Neural crest cell (in vitro differentiated cells): ENCODE measurements around the gene GNB5. TPM values are rescaled to one million over a fixed set of nuclear protein-coding genes. Genes with fewer than 3 reads are reported as not detected.
A peak's percentile ranks its signal among the peaks of the same experiment; 100 is the strongest.

Experiments used
- DNase-seq: peaks from one replicate; pipeline ENCODE4 v3.0.0; 2021; ENCODE audit warnings: low read depth, mixed read lengths, low spot score
- H3K27ac Mint-ChIP-seq: one replicate; pipeline ENCODE4 v1.8.0; 2021; ENCODE audit warnings: mild to moderate bottlenecking, mixed read lengths; ENCODE audit not compliant: unreplicated experiment
- H3K27me3 Mint-ChIP-seq: 2 replicates; pipeline ENCODE4 v1.8.0; 2021; ENCODE audit warnings: low read depth, mild to moderate bottlenecking, mixed read lengths
- H3K36me3 Mint-ChIP-seq: 2 replicates; pipeline ENCODE4 v1.8.0; 2021; ENCODE audit warnings: low read depth, mild to moderate bottlenecking, mixed read lengths
- H3K4me1 Mint-ChIP-seq: 2 replicates; pipeline ENCODE4 v1.8.0; 2021; ENCODE audit warnings: mixed read lengths
- H3K4me3 Mint-ChIP-seq: one replicate; pipeline ENCODE4 v1.8.0; 2021; ENCODE audit warnings: mild to moderate bottlenecking, mixed read lengths
- H3K9me3 Mint-ChIP-seq: 2 replicates; pipeline ENCODE4 v1.8.0; 2021; ENCODE audit warnings: mixed read lengths
- total RNA-seq: library from RNA; stranded (reverse); gene quantifications from 2 replicates; pipeline ENCODE4 v1.2.1, GENCODE V29; 2021
- TF ChIP-seq, protein P1 (sequence below): fragments of 200-600 bp; sonication (generic); conservative IDR thresholded peaks from 2 replicates; pipeline ENCODE4 v1.5.0; 2021; ENCODE audit warnings: antibody characterized with exemption, mild to moderate bottlenecking

GNB5 gene
- total RNA-seq, 1 donor from 2014 or later: 16.7 TPM

DNA sequence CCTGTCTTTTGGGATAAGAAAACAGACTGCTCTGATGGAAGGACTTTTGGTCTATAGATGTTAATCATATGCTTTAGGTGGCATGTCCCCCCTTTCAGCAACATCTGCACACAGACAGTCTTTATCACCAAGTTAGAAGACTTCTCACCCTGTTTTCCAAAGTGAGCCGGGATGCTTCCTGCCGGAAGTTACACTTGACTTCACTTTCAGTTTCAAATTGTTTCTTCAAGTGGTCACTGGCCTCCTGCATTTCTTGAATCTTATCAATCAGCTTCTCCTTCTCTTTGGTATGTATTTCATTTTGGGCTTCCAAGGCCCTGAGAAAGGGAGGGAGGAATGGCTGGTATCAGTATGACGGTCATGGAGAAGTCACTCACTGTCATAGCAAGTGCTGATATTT lies 27.2 kb upstream of the GNB5 start:
- peaks cover 10% of the 10 kb centered on the region for H3K4me1 Mint-ChIP-seq

DNA sequence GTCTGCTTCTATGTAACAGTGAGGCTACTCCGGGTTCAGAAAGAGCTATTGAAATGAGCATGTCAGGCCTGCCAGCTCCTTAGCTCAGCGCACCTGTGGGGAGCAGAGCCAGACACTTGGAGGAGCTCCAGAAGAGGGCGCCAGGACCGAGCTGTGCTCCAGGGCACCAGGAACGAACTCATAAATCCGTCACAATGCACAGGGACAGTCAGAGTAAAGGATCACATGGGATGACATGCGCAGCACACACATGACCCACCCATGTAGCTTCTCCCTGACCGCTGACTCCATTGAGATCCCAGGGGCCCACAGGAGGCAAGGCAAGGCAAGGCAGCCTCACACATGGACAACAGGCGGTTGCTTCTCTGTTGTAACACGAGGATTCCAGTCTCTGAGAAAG lies 26.0 kb upstream of the GNB5 start:
- H3K27ac Mint-ChIP-seq: no peak overlapping the region
- H3K36me3 Mint-ChIP-seq: peaks cover 3% of the 10 kb centered on the region
- H3K9me3 Mint-ChIP-seq: no peaks in the 10 kb centered on the region
- H3K4me1 Mint-ChIP-seq: peaks cover 11% of the 10 kb centered on the region
- no peak for DNase-seq
- no peak overlapping the region for H3K4me3 Mint-ChIP-seq
- TF ChIP-seq, protein P1, sequence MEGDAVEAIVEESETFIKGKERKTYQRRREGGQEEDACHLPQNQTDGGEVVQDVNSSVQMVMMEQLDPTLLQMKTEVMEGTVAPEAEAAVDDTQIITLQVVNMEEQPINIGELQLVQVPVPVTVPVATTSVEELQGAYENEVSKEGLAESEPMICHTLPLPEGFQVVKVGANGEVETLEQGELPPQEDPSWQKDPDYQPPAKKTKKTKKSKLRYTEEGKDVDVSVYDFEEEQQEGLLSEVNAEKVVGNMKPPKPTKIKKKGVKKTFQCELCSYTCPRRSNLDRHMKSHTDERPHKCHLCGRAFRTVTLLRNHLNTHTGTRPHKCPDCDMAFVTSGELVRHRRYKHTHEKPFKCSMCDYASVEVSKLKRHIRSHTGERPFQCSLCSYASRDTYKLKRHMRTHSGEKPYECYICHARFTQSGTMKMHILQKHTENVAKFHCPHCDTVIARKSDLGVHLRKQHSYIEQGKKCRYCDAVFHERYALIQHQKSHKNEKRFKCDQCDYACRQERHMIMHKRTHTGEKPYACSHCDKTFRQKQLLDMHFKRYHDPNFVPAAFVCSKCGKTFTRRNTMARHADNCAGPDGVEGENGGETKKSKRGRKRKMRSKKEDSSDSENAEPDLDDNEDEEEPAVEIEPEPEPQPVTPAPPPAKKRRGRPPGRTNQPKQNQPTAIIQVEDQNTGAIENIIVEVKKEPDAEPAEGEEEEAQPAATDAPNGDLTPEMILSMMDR: peak; percentile 29
- H3K27me3 Mint-ChIP-seq: no peaks in the 10 kb centered on the region

More for the DNA sequence above, 27.2 kb upstream of the GNB5 start:
- no peak for DNase-seq
- Mint-ChIP-seq H3K27me3 (no peaks in the 10 kb centered on the region), H3K9me3 (no peaks in the 10 kb centered on the region), H3K27ac (no peak overlapping the region), H3K4me3 (no peak overlapping the region), H3K36me3 (peaks cover 3% of the 10 kb centered on the region)
- TF ChIP-seq, protein P1: no peak

DNA sequence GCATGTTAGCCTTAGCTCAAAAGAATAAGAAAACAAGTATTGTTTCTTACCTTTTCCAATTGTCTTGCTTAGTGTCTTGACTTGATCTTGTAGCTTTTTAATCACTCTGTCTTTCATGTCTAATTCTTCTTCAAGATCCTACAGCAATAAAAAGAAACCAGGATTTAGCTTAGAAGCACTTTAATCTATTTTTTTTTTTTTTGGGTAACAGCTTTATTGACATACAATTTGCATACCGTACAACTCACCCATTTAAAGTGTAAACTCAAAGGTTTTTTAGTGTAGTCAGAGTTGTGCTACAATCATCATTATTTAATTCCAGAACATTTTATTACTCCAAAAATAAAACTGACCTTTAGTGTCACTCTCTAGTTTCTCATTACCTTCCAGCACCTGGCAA lies 23.4 kb upstream of the GNB5 start:
- no peaks in the 10 kb centered on the region for H3K27me3 Mint-ChIP-seq
- H3K4me3 Mint-ChIP-seq: no peak overlapping the region
- TF ChIP-seq, protein P1: no peak
- no peaks in the 10 kb centered on the region for H3K9me3 Mint-ChIP-seq
- no peak overlapping the region for H3K27ac Mint-ChIP-seq
- no peak for DNase-seq
- peaks cover 11% of the 10 kb centered on the region for H3K4me1 Mint-ChIP-seq
- H3K36me3 Mint-ChIP-seq: peaks cover 3% of the 10 kb centered on the region

DNA sequence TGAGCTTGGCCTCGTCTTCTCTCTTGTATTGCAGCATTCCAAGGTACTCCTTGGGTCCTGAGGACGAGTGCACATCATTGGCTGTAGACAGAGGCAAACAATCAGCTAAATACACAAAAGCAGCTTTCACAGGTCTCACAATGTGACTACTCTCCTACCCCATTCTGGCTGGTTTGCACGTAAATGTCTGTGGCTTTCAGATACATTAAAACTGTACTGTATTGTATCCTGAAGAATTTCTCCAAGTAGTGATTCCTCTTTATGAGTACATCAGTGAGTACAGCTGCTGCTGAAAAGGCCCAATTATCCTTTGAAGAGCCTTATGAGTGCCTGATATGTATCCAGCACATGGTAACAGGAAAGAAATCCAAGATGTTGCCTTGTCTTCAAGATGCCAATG lies 22.0 kb upstream of the GNB5 start:
- peak overlapping the region; percentile 5 for H3K27ac Mint-ChIP-seq
- no peaks in the 10 kb centered on the region for H3K36me3 Mint-ChIP-seq
- no peaks in the 10 kb centered on the region for H3K27me3 Mint-ChIP-seq
- no peak for DNase-seq
- TF ChIP-seq, protein P1: no peak
- no peak overlapping the region for H3K4me3 Mint-ChIP-seq
- peaks cover 11% of the 10 kb centered on the region for H3K4me1 Mint-ChIP-seq
- H3K9me3 Mint-ChIP-seq: no peaks in the 10 kb centered on the region

DNA sequence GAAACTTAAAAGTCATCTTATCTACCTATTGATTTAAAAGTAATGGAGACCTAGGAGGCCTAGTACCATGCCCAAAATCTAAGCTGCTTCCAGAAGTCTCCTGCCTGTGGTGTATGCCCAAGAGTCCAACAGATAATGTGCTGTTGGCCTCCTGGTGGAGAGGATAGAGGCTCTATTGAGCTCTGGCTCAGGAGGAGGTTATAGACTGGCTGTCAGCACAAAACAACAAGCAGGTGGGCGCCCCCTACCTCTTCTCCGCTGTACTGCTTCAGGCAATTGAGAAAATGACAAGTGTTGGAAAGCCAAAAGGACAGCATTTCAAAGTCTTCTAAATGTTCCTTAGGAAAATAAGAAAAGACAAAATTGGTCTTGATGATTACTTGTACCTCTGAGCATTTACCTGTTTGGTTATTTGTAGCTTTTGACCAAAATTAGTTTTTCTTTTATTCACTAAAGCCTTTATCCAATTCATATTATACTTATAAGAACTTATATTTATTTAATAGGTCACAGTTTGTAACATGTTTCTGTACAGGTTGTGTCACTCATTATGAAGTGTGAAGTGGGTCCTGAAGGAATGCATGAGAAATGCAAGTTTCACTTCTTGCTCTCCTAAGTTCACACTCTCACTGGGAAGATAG lies 17.2 kb upstream of the GNB5 start:
- no peak overlapping the region for H3K4me3 Mint-ChIP-seq
- no peak overlapping the region for H3K27ac Mint-ChIP-seq
- H3K9me3 Mint-ChIP-seq: no peaks in the 10 kb centered on the region
- DNase-seq: peak; percentile 69
- TF ChIP-seq, protein P1: peak; percentile 76
- peaks cover 2% of the 10 kb centered on the region for H3K36me3 Mint-ChIP-seq
- H3K27me3 Mint-ChIP-seq: no peaks in the 10 kb centered on the region
- H3K4me1 Mint-ChIP-seq: peaks cover 2% of the 10 kb centered on the region
